WI38 (cell line): ENCODE results near the gene SPEM2.

Experiments
- H3K4me3 ChIP-seq: 2 replicates; pipeline ENCODE4 v1.5.1; 2011; ENCODE audit warnings: low read depth, mild to moderate bottlenecking, control low read depth, low read length
- CTCF ChIP-seq: IDR thresholded peaks from 2 replicates; pipeline ENCODE4 v1.5.1; 2012; ENCODE audit warnings: low read depth, mild to moderate bottlenecking, control low read depth, low read length

The SPEM2 gene

GRCh38 chr17:7384489-7385081 is 40.8 kb upstream of the SPEM2 start:
- peak overlapping the region; percentile 51 for H3K4me3 ChIP-seq
- TF ChIP-seq CTCF = no peak

- no peak for TF ChIP-seq CTCF
- H3K4me3 ChIP-seq = no peak overlapping the region
These were observed 36.6 kb upstream of the SPEM2 start for GRCh38 chr17:7388856-7389255.

- TF ChIP-seq CTCF = no peak
- H3K4me3 ChIP-seq = no peak overlapping the region
These were observed 35.2 kb upstream of the SPEM2 start for GRCh38 chr17:7389924-7390910.

GRCh38 chr17:7391307-7391706 is 34.1 kb upstream of the SPEM2 start:
- TF ChIP-seq CTCF = no peak
- H3K4me3 ChIP-seq = no peak overlapping the region

- no peak for TF ChIP-seq CTCF
- H3K4me3 ChIP-seq = peak overlapping the region; percentile 90
These were observed 32.5 kb upstream of the SPEM2 start for GRCh38 chr17:7392696-7393612.

GRCh38 chr17:7393613-7394451 is 31.6 kb upstream of the SPEM2 start:
- no peak for TF ChIP-seq CTCF
- H3K4me3 ChIP-seq = peak overlapping the region; percentile 90
